ENCODE results near the gene UBE2D1. TPM values are rescaled to one million over a fixed set of nuclear protein-coding genes. Genes with fewer than 3 reads are reported as not detected.

UBE2D1 gene
- total RNA-seq, 1 experiment from 2014 or later = 24.6 TPM

GRCh38 chr10:58322072-58322834 lies 12.6 kb upstream of the UBE2D1 start (continued):
- no peak for TF ChIP-seq GTF2I (CRISPR knock-in tag; conservative IDR thresholded peaks at IDR 0.05)

- no peak for DNase-seq (ENCODE audit: low spot score)
- peak overlapping the region; percentile 7; the same call in 1 of the 2 replicates for H3K27ac Mint-ChIP-seq
- H3K9me3 Mint-ChIP-seq = no peaks in the 10 kb centered on the region
- POLR2A ChIA-PET = no interaction called here
- H3K4me1 Mint-ChIP-seq = 0 out of 2 replicates have a peak, but pooled peaks cover 2% of the 10 kb centered on the region
- no peak overlapping the region for H3K4me3 Mint-ChIP-seq
- ATAC-seq = no peak
- CTCF ChIA-PET = no interaction called here
- H3K27me3 Mint-ChIP-seq (ENCODE audit: low read depth) = peaks cover 5% of the 10 kb centered on the region
- TF ChIP-seq ARID4B (CRISPR knock-in tag; IDR thresholded peaks at IDR 0.05; ENCODE audit: borderline replicate concordance) (no peak), ZNF671 (CRISPR knock-in tag; IDR thresholded peaks at IDR 0.05) (no peak), RELA (CRISPR knock-in tag; IDR thresholded peaks at IDR 0.05; ENCODE audit: borderline replicate concordance) (no peak), ATF1 (CRISPR knock-in tag; IDR thresholded peaks at IDR 0.05) (no peak), OVOL2 (CRISPR knock-in tag; IDR thresholded peaks at IDR 0.05; ENCODE audit: borderline replicate concordance) (no peak), ZNF281 (CRISPR knock-in tag; IDR thresholded peaks at IDR 0.05) (no peak), ZSCAN18 (CRISPR knock-in tag; IDR thresholded peaks at IDR 0.05) (no peak), FOXK1 (CRISPR knock-in tag; IDR thresholded peaks at IDR 0.05) (no peak), NFYB (CRISPR knock-in tag; conservative IDR thresholded peaks at IDR 0.05; ENCODE audit: low read depth) (no peak), RORB (CRISPR knock-in tag; IDR thresholded peaks at IDR 0.05) (no peak), ZNF232 (CRISPR knock-in tag; IDR thresholded peaks at IDR 0.05) (no peak), NR3C1 (CRISPR knock-in tag; conservative IDR thresholded peaks at IDR 0.05; ENCODE audit: low read depth) (no peak), ZNF317 (CRISPR knock-in tag; IDR thresholded peaks at IDR 0.05; ENCODE audit: borderline replicate concordance, low read depth) (no peak), CBFB (CRISPR knock-in tag; IDR thresholded peaks at IDR 0.05; ENCODE audit: low read depth) (no peak), NR2C2 (CRISPR knock-in tag; IDR thresholded peaks at IDR 0.05) (no peak), TCF7 (CRISPR knock-in tag; IDR thresholded peaks at IDR 0.05; ENCODE audit: low read depth) (no peak)
- TF ChIP-seq, protein P1, sequence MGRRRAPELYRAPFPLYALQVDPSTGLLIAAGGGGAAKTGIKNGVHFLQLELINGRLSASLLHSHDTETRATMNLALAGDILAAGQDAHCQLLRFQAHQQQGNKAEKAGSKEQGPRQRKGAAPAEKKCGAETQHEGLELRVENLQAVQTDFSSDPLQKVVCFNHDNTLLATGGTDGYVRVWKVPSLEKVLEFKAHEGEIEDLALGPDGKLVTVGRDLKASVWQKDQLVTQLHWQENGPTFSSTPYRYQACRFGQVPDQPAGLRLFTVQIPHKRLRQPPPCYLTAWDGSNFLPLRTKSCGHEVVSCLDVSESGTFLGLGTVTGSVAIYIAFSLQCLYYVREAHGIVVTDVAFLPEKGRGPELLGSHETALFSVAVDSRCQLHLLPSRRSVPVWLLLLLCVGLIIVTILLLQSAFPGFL (CRISPR knock-in tag; IDR thresholded peaks at IDR 0.05; ENCODE audit: borderline replicate concordance) = no peak
- H3K36me3 Mint-ChIP-seq = no peaks in the 10 kb centered on the region
Measured at GRCh38 chr10:58322835-58323209, 12.0 kb upstream of the UBE2D1 start.
